ENCODE data around the gene CUX1.

The CUX1 gene

DNA sequence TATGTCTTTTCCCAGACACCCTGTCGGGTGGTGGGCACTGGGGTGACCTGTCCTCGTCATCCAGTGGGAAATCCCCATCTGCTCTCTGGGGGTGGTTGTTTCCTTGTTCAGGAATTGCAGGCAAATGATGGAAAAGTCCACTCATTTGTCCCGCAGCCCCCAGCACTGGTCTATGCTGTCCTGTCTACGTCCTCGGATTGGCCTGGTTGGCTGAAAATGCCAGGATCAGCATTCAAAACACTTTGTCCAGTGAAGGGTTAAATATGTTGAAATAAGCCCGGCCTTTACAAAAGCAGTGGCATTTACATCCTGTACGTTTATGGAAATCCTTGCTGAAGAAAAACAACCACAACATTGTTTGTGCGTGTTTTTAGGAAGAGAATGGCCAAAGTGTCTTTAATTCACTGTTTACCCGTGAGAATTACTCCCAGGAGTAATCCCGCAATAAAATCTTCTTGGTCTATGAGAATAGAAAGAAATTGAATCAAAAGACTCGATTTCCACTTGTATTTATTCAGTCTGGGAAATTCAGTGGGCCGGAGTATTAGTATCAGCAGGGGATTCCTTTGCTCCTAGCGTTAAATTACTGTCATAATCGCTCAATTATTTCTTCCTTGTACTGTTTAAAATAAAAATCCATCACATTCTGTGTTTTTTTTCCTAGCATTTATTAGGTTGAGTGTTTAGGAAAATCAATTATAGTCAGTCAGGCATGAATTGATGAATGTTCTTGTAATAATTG is 352.4 kb downstream of the CUX1 start:
- no peaks in the 10 kb centered on the region for H3K36me3 ChIP-seq (ENCODE audit: low read depth)
- no peak for DNase-seq (ENCODE audit: low spot score)

GRCh38 chr7:102170393-102170970 is 353.1 kb downstream of the CUX1 start:
- TF ChIP-seq, protein P1, sequence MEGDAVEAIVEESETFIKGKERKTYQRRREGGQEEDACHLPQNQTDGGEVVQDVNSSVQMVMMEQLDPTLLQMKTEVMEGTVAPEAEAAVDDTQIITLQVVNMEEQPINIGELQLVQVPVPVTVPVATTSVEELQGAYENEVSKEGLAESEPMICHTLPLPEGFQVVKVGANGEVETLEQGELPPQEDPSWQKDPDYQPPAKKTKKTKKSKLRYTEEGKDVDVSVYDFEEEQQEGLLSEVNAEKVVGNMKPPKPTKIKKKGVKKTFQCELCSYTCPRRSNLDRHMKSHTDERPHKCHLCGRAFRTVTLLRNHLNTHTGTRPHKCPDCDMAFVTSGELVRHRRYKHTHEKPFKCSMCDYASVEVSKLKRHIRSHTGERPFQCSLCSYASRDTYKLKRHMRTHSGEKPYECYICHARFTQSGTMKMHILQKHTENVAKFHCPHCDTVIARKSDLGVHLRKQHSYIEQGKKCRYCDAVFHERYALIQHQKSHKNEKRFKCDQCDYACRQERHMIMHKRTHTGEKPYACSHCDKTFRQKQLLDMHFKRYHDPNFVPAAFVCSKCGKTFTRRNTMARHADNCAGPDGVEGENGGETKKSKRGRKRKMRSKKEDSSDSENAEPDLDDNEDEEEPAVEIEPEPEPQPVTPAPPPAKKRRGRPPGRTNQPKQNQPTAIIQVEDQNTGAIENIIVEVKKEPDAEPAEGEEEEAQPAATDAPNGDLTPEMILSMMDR (IDR thresholded peaks at IDR 0.05; ENCODE audit: poor library complexity, severe bottlenecking), result no peak
- Histone ChIP-seq H3K9me3 (ENCODE audit: severe bottlenecking) (no peaks in the 10 kb centered on the region), H3K4me1 (ENCODE audit: insufficient read depth, poor library complexity, severe bottlenecking) (no peaks in the 10 kb centered on the region), H3K27ac (ENCODE audit: poor library complexity, severe bottlenecking) (no peak overlapping the region), H3K4me3 (ENCODE audit: severe bottlenecking) (no peak overlapping the region), H3K36me3 (ENCODE audit: low read depth) (no peaks in the 10 kb centered on the region), H3K27me3 (ENCODE audit: insufficient read depth, poor library complexity, severe bottlenecking) (no peaks in the 10 kb centered on the region)
- DNase-seq (ENCODE audit: low spot score), result no peak
- ATAC-seq (ENCODE audit: low read depth), result no peak

More for the DNA sequence above, 352.4 kb downstream of the CUX1 start:
- Histone ChIP-seq H3K4me3 (ENCODE audit: severe bottlenecking) (no peak overlapping the region), H3K27me3 (ENCODE audit: insufficient read depth, poor library complexity, severe bottlenecking) (no peaks in the 10 kb centered on the region), H3K4me1 (ENCODE audit: insufficient read depth, poor library complexity, severe bottlenecking) (no peaks in the 10 kb centered on the region), H3K9me3 (ENCODE audit: severe bottlenecking) (no peaks in the 10 kb centered on the region), H3K27ac (ENCODE audit: poor library complexity, severe bottlenecking) (no peak overlapping the region)
- ATAC-seq (ENCODE audit: low read depth), result no peak
- TF ChIP-seq, protein P1 (IDR thresholded peaks at IDR 0.05; ENCODE audit: poor library complexity, severe bottlenecking), result no peak

GRCh38 chr7:102173669-102174068 is 356.2 kb downstream of the CUX1 start:
- TF ChIP-seq, protein P1 (IDR thresholded peaks at IDR 0.05; ENCODE audit: poor library complexity, severe bottlenecking), result no peak
- no peak overlapping the region for H3K27ac ChIP-seq (ENCODE audit: poor library complexity, severe bottlenecking)
- no peak for DNase-seq (ENCODE audit: low spot score)
- H3K4me3 ChIP-seq (ENCODE audit: severe bottlenecking), result no peak overlapping the region
- no peaks in the 10 kb centered on the region for H3K36me3 ChIP-seq (ENCODE audit: low read depth)
- ATAC-seq (ENCODE audit: low read depth), result no peak
- no peaks in the 10 kb centered on the region for H3K27me3 ChIP-seq (ENCODE audit: insufficient read depth, poor library complexity, severe bottlenecking)
- no peaks in the 10 kb centered on the region for H3K4me1 ChIP-seq (ENCODE audit: insufficient read depth, poor library complexity, severe bottlenecking)
- H3K9me3 ChIP-seq (ENCODE audit: severe bottlenecking), result no peaks in the 10 kb centered on the region

DNA sequence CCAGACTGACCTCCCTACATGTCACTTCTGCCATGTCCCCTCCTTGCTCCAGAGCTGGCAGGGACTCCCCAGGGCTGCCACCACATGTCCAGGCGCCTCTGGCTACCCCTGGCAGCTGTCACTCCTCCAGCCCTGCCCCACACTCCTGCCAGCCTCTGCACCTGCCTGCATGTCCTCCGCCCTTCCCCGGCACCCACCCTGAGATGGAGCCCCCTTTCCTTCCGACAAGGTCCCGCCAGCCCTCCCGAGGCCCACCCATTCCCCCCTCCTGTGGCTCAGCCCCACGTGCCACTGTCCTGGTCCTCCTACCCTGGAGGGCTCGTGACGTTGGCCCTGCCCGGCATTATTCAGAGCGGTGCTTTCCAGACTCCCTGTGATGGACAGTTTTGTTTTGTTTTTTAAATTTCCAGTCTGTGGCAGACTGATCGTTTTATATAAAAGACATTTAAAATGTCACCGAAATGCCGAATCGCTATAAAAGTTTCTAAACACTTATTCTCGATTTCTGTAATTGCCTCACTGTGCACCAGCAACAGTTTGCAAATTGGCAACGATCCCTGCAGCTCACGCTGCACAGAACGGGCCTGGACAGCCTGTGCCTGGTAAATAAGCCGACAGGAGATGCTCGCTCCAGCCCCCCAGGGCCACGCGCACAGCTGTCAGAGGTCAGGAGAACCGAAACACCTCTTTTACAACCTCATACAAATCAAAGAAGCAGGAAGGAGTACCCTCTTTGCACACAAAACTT is 358.2 kb downstream of the CUX1 start:
- Histone ChIP-seq H3K27me3 (ENCODE audit: insufficient read depth, poor library complexity, severe bottlenecking) (no peaks in the 10 kb centered on the region), H3K4me3 (ENCODE audit: severe bottlenecking) (no peak overlapping the region), H3K36me3 (ENCODE audit: low read depth) (no peaks in the 10 kb centered on the region), H3K27ac (ENCODE audit: poor library complexity, severe bottlenecking) (no peak overlapping the region), H3K9me3 (ENCODE audit: severe bottlenecking) (no peaks in the 10 kb centered on the region), H3K4me1 (ENCODE audit: insufficient read depth, poor library complexity, severe bottlenecking) (no peaks in the 10 kb centered on the region)
- DNase-seq (ENCODE audit: low spot score), result no peak
- ATAC-seq (ENCODE audit: low read depth), result no peak
- TF ChIP-seq, protein P1 (IDR thresholded peaks at IDR 0.05; ENCODE audit: poor library complexity, severe bottlenecking), result no peak

All from RWPE2 (cell line).